Naive thymus-derived CD8-positive, alpha-beta T cell (primary cell): ENCODE data around the gene SLC25A18. TPM values are rescaled to one million over a fixed set of nuclear protein-coding genes. Genes with fewer than 3 reads are reported as not detected.
"Not testable (repeated sequence)": the region's sequence is repeated elsewhere in the genome, so short reads cannot be mapped to it uniquely, and the experiment has no call there.

Experiments
- ATAC-seq, 2 donors: fragments of 150-1000 bp; cut with Tn5 transposase in 1 of 2; sonication (Bioruptor Pico), chemical (Tn5 transposase) in 1 of 2; 1 replicate in 1 of 2; 2 replicates in 1 of 2; pipeline ENCODE4 v1.10.0; 2021; ENCODE audit warnings: mild to moderate bottlenecking in 2 of 2, moderate library complexity in 2 of 2
- POLR2A ChIA-PET: fragments of 350-600 bp; sonication (Branson Sonifier 250); formaldehyde crosslinking; loops from one replicate; lab custom pipeline; 2021; ENCODE audit warnings: antibody characterized with exemption; lab: Charles Lee
- DNase-seq, 10 donors: peaks; one replicate each; pipeline versions ENCODE4 v3.0.0 to v3.0.0-alpha.2; 2020 to 2022
- H3K27ac Mint-ChIP-seq, 10 donors: one replicate each; pipeline ENCODE4 v1.8.0; 2020 to 2022; ENCODE audit warnings: mild to moderate bottlenecking in 10 of 10, mixed read lengths in 10 of 10, moderate library complexity in 4 of 10, inconsistent platforms in 1 of 10
- H3K27me3 Mint-ChIP-seq, 5 donors: one replicate each; pipeline ENCODE4 v1.8.0; 2021 to 2022; ENCODE audit warnings: mixed read lengths in 5 of 5
- H3K36me3 Mint-ChIP-seq, 3 donors: one replicate each; pipeline ENCODE4 v1.8.0; 2020 to 2022; ENCODE audit warnings: mixed read lengths in 3 of 3, mild to moderate bottlenecking in 2 of 3, inconsistent platforms in 1 of 3
- H3K4me1 Mint-ChIP-seq, 4 donors: one replicate each; pipeline ENCODE4 v1.8.0; 2021 to 2022; ENCODE audit warnings: mixed read lengths in 4 of 4
- H3K4me3 Mint-ChIP-seq, 10 donors: one replicate each; pipeline ENCODE4 v1.8.0; 2020 to 2022; ENCODE audit warnings: mild to moderate bottlenecking in 10 of 10, mixed read lengths in 10 of 10, moderate library complexity in 6 of 10, inconsistent platforms in 1 of 10
- H3K9me3 Mint-ChIP-seq, 9 donors: one replicate each; pipeline ENCODE4 v1.8.0; 2020 to 2022; ENCODE audit warnings: mixed read lengths in 9 of 9, mild to moderate bottlenecking in 3 of 9, inconsistent platforms in 1 of 9, moderate library complexity in 1 of 9
- polyA plus RNA-seq, 3 donors: library from polyadenylated mRNA; unstranded; fragments of 300-500 nt; fragmentation: Illumina TruSeq; gene quantifications; one replicate each; pipeline ENCODE4 v1.2.3, GENCODE V29; 2021
- total RNA-seq, 8 experiments: library from RNA in 2 of 8; stranded (reverse) in 2 of 8; gene quantifications; one replicate each; pipeline ENCODE4 v1.2.3 and lab custom pipeline; 2021 to 2026

Gene SLC25A18, protein sequence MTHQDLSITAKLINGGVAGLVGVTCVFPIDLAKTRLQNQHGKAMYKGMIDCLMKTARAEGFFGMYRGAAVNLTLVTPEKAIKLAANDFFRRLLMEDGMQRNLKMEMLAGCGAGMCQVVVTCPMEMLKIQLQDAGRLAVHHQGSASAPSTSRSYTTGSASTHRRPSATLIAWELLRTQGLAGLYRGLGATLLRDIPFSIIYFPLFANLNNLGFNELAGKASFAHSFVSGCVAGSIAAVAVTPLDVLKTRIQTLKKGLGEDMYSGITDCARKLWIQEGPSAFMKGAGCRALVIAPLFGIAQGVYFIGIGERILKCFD
- total RNA-seq (not detected), polyA plus RNA-seq (not detected), total RNA-seq (lab: John Stamatoyannopoulos, UW) (0 reads per million in 6 experiments)

DNA sequence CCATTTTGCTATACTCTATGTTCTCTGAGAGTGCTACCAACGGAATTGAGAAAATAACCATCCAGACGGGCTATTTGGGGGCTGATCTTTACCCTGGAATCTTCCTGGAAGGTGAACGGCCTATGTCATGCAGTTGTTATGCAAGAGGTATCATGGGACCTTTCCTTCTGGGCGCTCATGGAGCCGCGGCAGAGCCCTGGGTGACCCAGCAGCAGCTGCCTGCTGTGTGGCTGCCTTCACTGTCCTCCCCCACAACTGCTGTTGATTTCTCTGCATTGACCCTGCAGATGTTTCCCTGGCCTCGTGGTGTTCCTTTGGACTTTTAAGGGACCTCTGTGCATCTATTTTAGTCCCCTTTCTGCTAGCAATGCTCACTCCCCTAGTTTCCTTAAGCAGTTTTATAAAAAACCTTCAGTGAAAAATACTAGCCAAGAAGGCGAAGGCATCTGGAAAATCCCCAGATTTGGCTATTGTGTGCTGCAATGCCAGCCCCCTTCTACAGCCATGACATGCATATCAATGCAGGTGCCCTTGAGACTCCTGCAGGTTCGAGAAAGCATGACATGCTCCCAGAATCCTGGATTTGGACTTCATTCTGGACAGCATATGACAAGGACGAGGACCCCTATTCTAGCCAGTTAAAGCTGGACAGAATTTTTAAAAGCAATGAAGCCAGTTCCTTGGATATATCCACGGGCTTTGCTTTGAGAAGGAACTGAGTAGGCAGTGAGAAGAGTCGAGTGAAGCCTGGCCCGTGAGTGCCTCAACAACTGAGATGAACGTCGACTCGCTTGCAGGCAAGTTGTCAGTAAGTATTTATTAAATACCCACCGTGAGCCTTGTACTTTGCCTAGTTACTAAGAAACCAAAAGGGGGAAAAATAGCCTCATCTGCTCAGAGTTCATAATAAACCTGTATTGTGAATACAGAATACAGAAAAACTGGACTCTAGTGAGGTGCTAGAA, at the start of gene SLC25A18:
Gene SLC25A18 (plus strand): TSS at position 593 of the 965 bp plus-strand sequence. CDS start 16,447 bp downstream, outside the sequence.
- Mint-ChIP-seq H3K27ac (no peak within 1 kb of the TSS), H3K27me3 (peaks cover 0 to 5% (median 2%) of the 10 kb centered on the region in 5 donors), H3K36me3 (peaks cover 0 to 3% (median 0%) of the 10 kb centered on the region in 3 donors), H3K4me3 (no peak within 1 kb of the TSS), H3K4me1 (peaks cover 0 to 2% (median 0%) of the 10 kb centered on the region in 4 donors), H3K9me3 (peaks cover 0 to 1% (median 0%) of the 10 kb centered on the region in 9 donors)
- DNase-seq (no peak), ATAC-seq (no peak)
- POLR2A ChIA-PET = no interaction called here

DNA sequence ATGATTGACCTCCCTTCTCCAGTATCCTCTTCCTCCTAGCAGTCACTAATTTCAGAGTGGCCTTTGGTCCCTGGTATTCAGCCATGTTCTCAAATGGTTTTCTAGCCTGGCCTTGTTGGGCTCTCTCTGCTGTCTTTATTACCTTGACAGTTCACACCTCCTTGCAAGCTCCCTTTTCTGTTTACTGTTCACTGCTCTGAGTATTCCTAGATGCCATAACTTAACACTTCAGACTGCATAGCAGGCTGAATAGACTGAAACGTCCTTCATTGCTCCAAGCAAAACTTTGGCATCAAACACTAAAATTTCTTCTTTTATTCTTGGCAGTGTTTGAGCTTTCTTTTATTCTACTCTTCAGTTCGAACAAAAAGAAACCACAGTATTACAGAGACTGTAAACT, 49.7 kb upstream of the SLC25A18 start:
- no peaks in the 10 kb centered on the region for H3K4me1 Mint-ChIP-seq
- H3K9me3 Mint-ChIP-seq = no peaks in the 10 kb centered on the region
- H3K27me3 Mint-ChIP-seq = peaks cover 5 to 23% (median 9%) of the 10 kb centered on the region in 5 donors
- no peak overlapping the region for H3K27ac Mint-ChIP-seq
- ATAC-seq (no peak), DNase-seq (no peak)
- H3K36me3 Mint-ChIP-seq = no peaks in the 10 kb centered on the region
- H3K4me3 Mint-ChIP-seq = no peak overlapping the region
- POLR2A ChIA-PET = no interaction called here

DNA sequence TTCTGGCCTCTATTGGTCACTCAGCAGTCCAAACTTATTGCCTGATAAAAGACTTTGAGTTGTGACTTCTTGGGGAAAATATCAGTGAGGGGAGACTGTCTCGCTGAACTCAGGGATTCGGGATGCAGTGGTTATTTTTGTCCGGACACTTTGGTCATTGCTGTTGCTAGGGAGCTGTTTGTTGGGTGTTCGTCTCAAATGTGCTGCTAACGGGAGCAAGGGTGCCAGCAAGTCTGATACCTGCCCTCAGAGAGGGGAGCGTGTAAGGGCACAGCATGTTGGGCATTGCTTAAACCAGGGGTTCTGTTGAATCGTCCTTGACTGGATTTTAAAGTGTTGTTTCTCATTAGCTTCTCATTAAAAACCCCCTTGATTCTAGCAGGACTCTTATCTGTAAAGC, 49.2 kb upstream of the SLC25A18 start:
- peak overlapping the region in 2 of 10 donors; percentile 29 for H3K27ac Mint-ChIP-seq
- H3K27me3 Mint-ChIP-seq = peaks cover 3 to 23% (median 9%) of the 10 kb centered on the region in 5 donors
- H3K9me3 Mint-ChIP-seq = no peaks in the 10 kb centered on the region
- POLR2A ChIA-PET = no interaction called here
- H3K36me3 Mint-ChIP-seq = no peaks in the 10 kb centered on the region
- ATAC-seq (no peak), DNase-seq (no peak)
- H3K4me3 Mint-ChIP-seq = no peak overlapping the region
- no peaks in the 10 kb centered on the region for H3K4me1 Mint-ChIP-seq

DNA sequence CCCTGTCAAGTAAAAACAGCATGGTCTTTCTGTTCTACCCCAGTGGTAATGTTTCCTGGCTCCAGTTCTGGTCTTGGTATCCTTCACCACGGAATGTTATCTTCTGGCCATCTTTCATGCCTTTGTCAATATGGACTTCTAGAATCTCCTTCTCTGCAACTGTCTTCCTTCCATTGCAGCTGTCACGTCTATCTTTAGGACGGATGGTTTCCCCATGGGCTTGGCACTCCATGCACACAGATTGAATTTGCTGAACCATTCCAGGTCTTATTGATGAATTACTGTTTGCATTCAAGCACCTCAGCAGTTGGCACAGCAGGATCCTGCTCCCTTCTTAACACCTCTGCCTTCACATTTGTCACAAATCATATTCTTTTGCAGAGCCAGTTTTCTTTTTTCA, 44.9 kb upstream of the SLC25A18 start:
- H3K9me3 Mint-ChIP-seq = no peaks in the 10 kb centered on the region
- ATAC-seq (no peak), DNase-seq (no peak)
- no peaks in the 10 kb centered on the region for H3K4me1 Mint-ChIP-seq
- POLR2A ChIA-PET = no interaction called here
- H3K27me3 Mint-ChIP-seq = peaks cover 4 to 10% (median 7%) of the 10 kb centered on the region in 5 donors
- H3K27ac Mint-ChIP-seq = peak overlapping the region in 1 of 10 donors; percentile 6
- H3K4me3 Mint-ChIP-seq = no peak overlapping the region
- H3K36me3 Mint-ChIP-seq = no peaks in the 10 kb centered on the region

DNA sequence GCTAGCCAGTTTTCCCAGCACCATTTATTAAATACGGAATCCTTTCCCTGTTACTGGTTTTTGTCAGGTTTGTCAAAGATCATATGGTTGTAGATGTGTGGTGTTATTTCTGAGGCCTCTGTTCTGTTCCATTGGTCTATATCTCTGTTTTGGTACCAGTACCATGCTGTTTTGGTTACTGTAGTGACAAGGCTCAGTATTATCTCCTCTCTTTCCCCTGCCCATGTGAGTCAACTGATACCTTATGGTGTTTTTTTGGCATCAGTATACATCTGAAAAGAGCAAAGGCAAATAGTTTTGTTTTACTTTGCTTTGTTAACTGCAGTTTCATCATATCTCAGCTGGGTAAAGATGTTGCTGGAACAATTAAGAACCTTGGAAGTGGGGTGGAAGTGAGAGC, 41.3 kb upstream of the SLC25A18 start:
- H3K9me3 Mint-ChIP-seq, H3K4me3 Mint-ChIP-seq, H3K4me1 Mint-ChIP-seq, ATAC-seq, H3K27ac Mint-ChIP-seq, H3K36me3 Mint-ChIP-seq, DNase-seq, POLR2A ChIA-PET: not testable (repeated sequence)
- peaks cover 14 to 22% (median 16%) of the 10 kb centered on the region in 5 donors for H3K27me3 Mint-ChIP-seq

DNA sequence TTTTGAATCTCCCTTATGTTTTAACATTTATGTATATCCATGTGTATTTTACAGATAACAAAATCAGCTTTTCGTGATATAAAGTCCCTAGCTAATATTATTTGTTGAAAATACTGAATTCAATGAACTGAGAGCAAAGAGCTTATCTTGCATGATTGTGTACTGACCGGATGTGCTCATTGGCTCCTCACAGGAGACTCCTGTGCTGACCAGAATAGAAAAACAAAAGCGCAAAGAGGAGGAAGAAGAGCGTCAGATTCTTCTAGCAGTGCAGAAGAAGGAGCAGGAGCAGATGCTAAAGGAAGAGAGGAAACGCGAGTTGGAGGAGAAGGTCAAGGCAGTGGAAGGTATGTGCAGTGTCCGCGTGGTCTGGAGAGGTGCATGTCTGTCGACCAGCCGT, 39.4 kb upstream of the SLC25A18 start:
- H3K4me1 Mint-ChIP-seq = peaks cover 4 to 6% (median 5%) of the 10 kb centered on the region in 4 donors
- no peak overlapping the region for H3K4me3 Mint-ChIP-seq
- H3K36me3 Mint-ChIP-seq = no peaks in the 10 kb centered on the region
- POLR2A ChIA-PET = interaction anchor here (0.7 kb wide), 1 partner anchor 353 kb away, joined by 5 read pairs; no protein-coding TSS in a partner anchor
- no peak overlapping the region for H3K27ac Mint-ChIP-seq
- peaks cover 23 to 31% (median 25%) of the 10 kb centered on the region in 5 donors for H3K27me3 Mint-ChIP-seq
- H3K9me3 Mint-ChIP-seq = no peaks in the 10 kb centered on the region
- ATAC-seq = no peak
- no peak for DNase-seq

DNA sequence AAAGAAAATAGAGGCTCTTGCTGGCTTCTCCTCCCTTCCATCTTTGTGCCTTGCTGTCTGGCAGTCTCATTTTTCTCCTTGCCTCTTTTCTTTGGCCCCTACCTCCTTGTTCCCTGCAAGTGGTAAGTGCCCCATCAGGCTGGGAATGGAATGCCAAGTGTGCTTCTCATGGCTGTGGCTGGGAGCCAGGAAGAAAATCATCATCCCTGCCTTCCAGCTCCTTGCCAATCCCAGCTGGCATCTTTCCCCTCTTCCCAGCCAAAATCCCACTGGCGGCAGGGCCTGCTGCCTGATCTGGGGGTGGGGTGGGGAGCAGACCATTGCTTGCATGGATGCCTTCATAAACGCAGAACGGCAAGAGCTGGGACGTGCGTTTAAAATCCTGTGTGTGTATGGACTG, 27.0 kb upstream of the SLC25A18 start:
- Mint-ChIP-seq H3K4me1 (no peaks in the 10 kb centered on the region), H3K4me3 (no peak overlapping the region), H3K36me3 (no peaks in the 10 kb centered on the region), H3K9me3 (no peaks in the 10 kb centered on the region), H3K27me3 (peaks cover 0 to 1% (median 0%) of the 10 kb centered on the region in 5 donors), H3K27ac (no peak overlapping the region)
- no peak for DNase-seq
- POLR2A ChIA-PET = no interaction called here
- no peak for ATAC-seq

DNA sequence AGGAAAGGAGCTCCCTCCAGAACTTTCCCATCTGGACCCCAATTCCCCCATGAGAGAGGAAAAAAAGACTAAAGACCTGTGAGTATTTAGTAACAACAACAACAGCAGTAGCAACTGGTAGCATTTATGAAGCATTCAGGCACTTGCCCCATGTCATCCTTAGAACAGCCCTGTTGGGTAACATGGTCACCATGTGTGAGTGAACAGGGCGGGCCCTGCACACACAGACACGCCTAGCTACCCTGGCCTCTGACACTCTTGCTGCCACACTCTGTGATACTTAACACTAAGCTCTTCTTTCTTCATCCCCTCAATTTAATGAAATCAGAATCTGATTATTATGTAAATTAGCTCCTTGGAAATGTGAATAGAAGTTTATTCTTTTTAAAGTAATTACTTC, 26.1 kb upstream of the SLC25A18 start:
- POLR2A ChIA-PET = no interaction called here
- Mint-ChIP-seq H3K27me3 (peaks cover 0 to 3% (median 0%) of the 10 kb centered on the region in 5 donors), H3K9me3 (no peaks in the 10 kb centered on the region), H3K27ac (peak overlapping the region in 1 of 10 donors; percentile 9), H3K36me3 (no peaks in the 10 kb centered on the region), H3K4me3 (no peak overlapping the region), H3K4me1 (no peaks in the 10 kb centered on the region)
- ATAC-seq (no peak), DNase-seq (no peak)

DNA sequence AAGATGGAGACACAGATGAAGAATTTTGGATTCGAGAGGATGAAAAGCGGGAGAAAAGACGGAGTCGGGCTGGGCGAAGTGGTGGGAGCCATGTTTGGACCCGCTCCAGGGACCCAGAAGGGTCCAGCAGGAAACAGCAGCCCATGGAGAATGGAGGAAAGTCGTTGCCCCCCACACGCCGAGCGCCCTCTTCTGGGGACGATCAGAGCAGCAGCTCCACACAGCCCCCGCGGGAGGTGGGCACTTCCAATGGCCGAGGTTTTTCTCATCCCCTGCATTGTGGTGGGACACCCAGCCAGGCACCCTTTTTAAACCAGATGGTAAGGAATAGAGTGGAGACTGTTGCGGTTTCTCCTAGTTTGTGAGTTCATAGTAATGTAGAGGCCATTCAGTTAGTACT, 22.8 kb upstream of the SLC25A18 start:
- Mint-ChIP-seq H3K27ac (no peak overlapping the region), H3K36me3 (no peaks in the 10 kb centered on the region), H3K4me1 (no peaks in the 10 kb centered on the region), H3K9me3 (no peaks in the 10 kb centered on the region), H3K27me3 (peaks cover 0 to 5% (median 0%) of the 10 kb centered on the region in 5 donors), H3K4me3 (no peak overlapping the region)
- POLR2A ChIA-PET = no interaction called here
- ATAC-seq (no peak), DNase-seq (no peak)

DNA sequence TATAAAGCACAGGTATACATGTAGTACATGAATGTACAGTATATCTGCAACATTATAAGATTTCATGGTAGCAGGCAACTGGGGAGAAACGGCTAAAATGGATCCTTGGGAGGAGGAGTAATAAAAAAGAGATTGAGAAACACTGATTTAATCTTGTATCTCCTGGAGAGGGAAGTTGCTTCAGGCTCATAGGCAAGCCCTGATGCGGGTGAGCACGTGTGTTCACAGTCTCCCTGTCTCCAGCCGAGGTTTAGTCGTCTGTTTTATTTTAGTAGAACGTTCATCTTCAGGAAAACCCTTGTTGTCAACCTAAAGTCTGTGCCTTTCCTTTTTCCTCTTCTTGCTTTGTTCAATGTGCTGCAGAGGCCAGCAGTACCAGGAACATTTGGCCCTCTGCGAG, 21.8 kb upstream of the SLC25A18 start:
- H3K27ac Mint-ChIP-seq = no peak overlapping the region
- H3K4me1 Mint-ChIP-seq = no peaks in the 10 kb centered on the region
- no peak for DNase-seq
- POLR2A ChIA-PET = no interaction called here
- peaks cover 0 to 5% (median 0%) of the 10 kb centered on the region in 5 donors for H3K27me3 Mint-ChIP-seq
- no peak overlapping the region for H3K4me3 Mint-ChIP-seq
- ATAC-seq = no peak
- no peaks in the 10 kb centered on the region for H3K9me3 Mint-ChIP-seq
- no peaks in the 10 kb centered on the region for H3K36me3 Mint-ChIP-seq

DNA sequence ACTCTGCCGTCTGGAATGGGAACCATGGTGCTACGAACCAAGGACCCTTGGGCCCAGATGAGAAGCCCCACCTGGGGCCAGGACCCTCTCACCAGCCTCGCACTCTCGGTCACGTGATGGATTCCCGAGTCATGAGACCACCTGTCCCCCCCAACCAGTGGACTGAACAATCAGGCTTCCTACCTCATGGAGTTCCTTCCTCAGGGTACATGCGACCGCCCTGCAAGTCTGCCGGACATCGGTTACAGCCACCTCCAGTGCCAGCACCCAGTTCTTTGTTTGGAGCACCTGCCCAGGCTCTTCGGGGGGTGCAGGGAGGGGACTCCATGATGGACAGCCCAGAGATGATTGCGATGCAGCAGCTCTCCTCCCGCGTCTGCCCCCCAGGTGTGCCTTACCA, 20.8 kb upstream of the SLC25A18 start:
- Mint-ChIP-seq H3K36me3 (no peaks in the 10 kb centered on the region), H3K4me3 (no peak overlapping the region), H3K27me3 (peaks cover 0 to 5% (median 0%) of the 10 kb centered on the region in 5 donors), H3K27ac (no peak overlapping the region), H3K9me3 (no peaks in the 10 kb centered on the region), H3K4me1 (peaks cover 0 to under 1% (median 0%) of the 10 kb centered on the region in 4 donors)
- DNase-seq = no peak
- POLR2A ChIA-PET = no interaction called here
- ATAC-seq = no peak

DNA sequence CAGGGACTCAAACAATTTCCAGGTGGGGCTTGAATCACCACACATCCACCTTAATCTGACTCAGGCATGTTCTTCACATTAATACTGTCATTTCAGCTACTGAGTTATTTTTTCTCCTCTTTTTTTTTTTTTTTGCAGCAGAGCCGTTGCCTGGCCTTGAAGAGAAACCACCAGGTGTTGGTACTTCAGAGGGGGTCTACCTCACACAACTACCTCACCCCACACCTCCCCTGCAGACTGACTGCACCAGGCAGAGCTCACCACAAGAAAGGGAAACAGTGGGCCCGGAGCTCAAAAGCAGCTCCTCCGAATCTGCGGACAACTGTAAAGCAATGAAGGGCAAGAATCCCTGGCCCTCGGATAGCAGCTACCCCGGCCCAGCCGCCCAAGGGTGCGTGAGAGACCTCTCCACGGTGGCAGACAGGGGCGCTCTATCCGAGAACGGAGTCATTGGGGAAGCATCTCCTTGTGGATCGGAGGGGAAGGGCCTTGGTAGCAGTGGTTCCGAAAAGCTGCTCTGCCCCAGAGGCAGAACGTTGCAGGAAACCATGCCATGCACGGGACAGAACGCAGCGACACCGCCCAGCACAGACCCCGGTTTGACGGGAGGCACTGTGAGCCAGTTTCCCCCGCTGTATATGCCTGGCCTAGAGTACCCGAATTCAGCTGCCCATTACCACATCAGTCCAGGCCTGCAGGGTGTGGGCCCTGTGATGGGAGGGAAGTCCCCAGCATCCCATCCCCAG, 15.1 kb upstream of the SLC25A18 start:
- POLR2A ChIA-PET = no interaction called here
- Mint-ChIP-seq H3K27me3 (no peaks in the 10 kb centered on the region), H3K4me1 (peaks cover 0 to 7% (median 2%) of the 10 kb centered on the region in 4 donors), H3K27ac (peak overlapping the region in 1 of 10 donors; percentile 31), H3K4me3 (no peak overlapping the region), H3K36me3 (no peaks in the 10 kb centered on the region), H3K9me3 (no peaks in the 10 kb centered on the region)
- no peak for ATAC-seq
- DNase-seq = no peak
